Ishikawa (cell line): Measurements from ENCODE around the gene LPAR1.

Experiments used
- CEBPB ChIP-seq: IDR thresholded peaks from 2 replicates; pipeline ENCODE4 v1.6.1; 2012
- CREB1 ChIP-seq: IDR thresholded peaks from 2 replicates; pipeline ENCODE4 v1.6.1; 2012; ENCODE audit warnings: low read depth
- EGR1 ChIP-seq: IDR thresholded peaks from 2 replicates; pipeline ENCODE4 v1.6.1; 2012
- EP300 ChIP-seq: IDR thresholded peaks from 2 replicates; pipeline ENCODE4 v1.6.1; 2012; ENCODE audit warnings: borderline replicate concordance
- FOXM1 ChIP-seq: IDR thresholded peaks from 2 replicates; pipeline ENCODE4 v1.6.1; 2012; ENCODE audit warnings: low read depth, borderline replicate concordance
- MAX ChIP-seq: IDR thresholded peaks from 2 replicates; pipeline ENCODE4 v1.6.1; 2012
- NFIC ChIP-seq: IDR thresholded peaks from 2 replicates; pipeline ENCODE4 v1.6.1; 2012
- RAD21 ChIP-seq: IDR thresholded peaks from 2 replicates; pipeline ENCODE4 v1.6.1; 2012; ENCODE audit warnings: low read depth
- REST ChIP-seq: IDR thresholded peaks from 2 replicates; pipeline ENCODE4 v1.6.1; 2012; ENCODE audit warnings: low read depth, mild to moderate bottlenecking
- TAF1 ChIP-seq: IDR thresholded peaks from 2 replicates; pipeline ENCODE4 v1.6.1; 2012; ENCODE audit warnings: low read depth, mild to moderate bottlenecking
- TCF12 ChIP-seq: IDR thresholded peaks from 2 replicates; pipeline ENCODE4 v1.6.1; 2012; ENCODE audit warnings: low read depth
- TEAD4 ChIP-seq: IDR thresholded peaks from 2 replicates; pipeline ENCODE4 v1.6.1; 2012
- USF1 ChIP-seq: IDR thresholded peaks from 2 replicates; pipeline ENCODE4 v1.6.1; 2012
- YY1 ChIP-seq: IDR thresholded peaks from 2 replicates; pipeline ENCODE4 v1.6.1; 2012; ENCODE audit warnings: low read depth
- ZBTB7A ChIP-seq: IDR thresholded peaks from 2 replicates; pipeline ENCODE4 v1.6.1; 2012; ENCODE audit warnings: low read depth

Gene LPAR1

GRCh38 chr9:110877374-110877773 is 160.9 kb downstream of the LPAR1 start:
- TF ChIP-seq YY1, result no peak
- TF ChIP-seq NFIC, result no peak
- no peak for TF ChIP-seq USF1
- TF ChIP-seq MAX, result no peak
- no peak for TF ChIP-seq RAD21
- no peak for TF ChIP-seq TCF12
- TF ChIP-seq CEBPB, result no peak
- TF ChIP-seq EP300, result no peak

GRCh38 chr9:110876929-110877328 is 161.3 kb downstream of the LPAR1 start:
- TF ChIP-seq RAD21 (no peak), NFIC (no peak), CREB1 (no peak), EGR1 (no peak), CEBPB (no peak), MAX (no peak), EP300 (no peak)

GRCh38 chr9:110874963-110875674 is 163.2 kb downstream of the LPAR1 start:
- TF ChIP-seq TEAD4, result no peak

GRCh38 chr9:110872920-110873319 is 165.3 kb downstream of the LPAR1 start:
- TF ChIP-seq CEBPB (no peak), YY1 (no peak), MAX (no peak), USF1 (no peak), NFIC (no peak), TAF1 (no peak), CREB1 (no peak), EGR1 (no peak), EP300 (no peak), REST (no peak), FOXM1 (no peak), RAD21 (no peak), TCF12 (no peak), TEAD4 (no peak), ZBTB7A (no peak)

- TF ChIP-seq TAF1 (no peak), USF1 (no peak), EGR1 (no peak), TEAD4 (no peak), REST (no peak), MAX (no peak), CEBPB (no peak), NFIC (no peak), YY1 (no peak), ZBTB7A (no peak), EP300 (no peak), TCF12 (no peak), RAD21 (no peak), FOXM1 (no peak), CREB1 (no peak)
Measured at GRCh38 chr9:110871736-110872135, 166.5 kb downstream of the LPAR1 start.

GRCh38 chr9:110869931-110870330 is 168.3 kb downstream of the LPAR1 start:
- TF ChIP-seq USF1 (no peak), MAX (no peak), TCF12 (no peak), ZBTB7A (no peak), EGR1 (no peak), RAD21 (no peak), NFIC (no peak), TEAD4 (no peak), CREB1 (no peak)
